Measurements from ENCODE around the gene SLC10A2.

Gene SLC10A2

DNA sequence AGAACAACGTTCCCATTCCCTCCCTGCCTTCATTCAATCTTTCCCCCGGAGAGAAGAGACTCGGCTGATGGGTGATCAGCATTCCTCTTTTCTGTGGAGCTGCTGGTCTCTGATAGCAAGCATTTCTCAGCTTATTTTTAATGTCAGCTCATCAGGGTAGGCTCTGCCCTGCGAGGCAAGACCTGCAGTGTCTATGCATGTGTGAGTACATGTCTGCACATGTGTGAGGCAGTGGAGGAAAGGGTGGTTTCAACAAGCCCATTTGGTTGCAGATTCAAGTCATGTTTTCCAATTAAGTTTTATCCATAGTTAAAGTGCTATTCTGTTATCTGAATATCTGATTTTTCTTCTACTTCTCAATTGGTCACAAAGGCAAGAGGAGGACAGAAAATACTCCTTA lies 19.5 kb downstream of the SLC10A2 start:
- DNase-seq (ENCODE audit: low read depth, low spot score), result no peak

DNA sequence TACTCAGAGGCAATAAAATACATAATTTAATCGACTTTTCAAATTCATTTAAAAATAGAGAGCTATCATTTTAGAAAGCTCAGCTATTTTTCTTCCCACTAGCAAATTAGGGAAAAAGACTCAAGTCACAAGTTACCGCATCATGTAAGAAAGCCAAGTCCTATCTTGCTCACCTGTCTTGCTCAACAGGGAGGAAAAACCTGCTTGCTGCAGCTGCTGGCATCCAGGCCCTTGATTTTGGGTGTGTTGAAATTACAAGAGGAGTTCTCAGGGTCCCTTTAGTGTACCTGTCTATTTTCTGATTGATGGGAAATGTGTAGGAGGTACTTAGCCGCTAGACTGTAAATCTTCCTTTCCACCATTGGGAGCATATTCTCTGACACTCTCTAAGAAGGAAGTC lies 22.2 kb downstream of the SLC10A2 start:
- DNase-seq (ENCODE audit: low read depth, low spot score), result no peak

DNA sequence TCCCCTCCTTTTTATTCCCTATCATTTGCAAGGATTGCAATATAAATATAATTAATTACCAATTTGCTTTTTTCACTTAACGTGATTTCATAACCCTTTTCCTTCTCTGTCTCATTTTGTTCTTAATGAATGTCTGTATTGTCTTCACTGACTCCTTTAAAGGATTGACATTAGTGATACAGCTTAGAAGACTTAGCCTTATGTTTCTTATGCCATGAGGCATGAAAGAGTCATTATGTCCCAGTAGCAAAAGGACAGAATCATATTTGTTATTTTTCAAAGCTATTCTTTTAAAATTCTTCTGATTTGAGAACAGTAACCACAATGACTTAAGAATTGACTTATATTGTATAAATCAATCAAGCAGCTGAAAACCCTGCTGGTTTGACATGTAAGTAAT lies 26.2 kb downstream of the SLC10A2 start:
- no peak for DNase-seq (ENCODE audit: low read depth, low spot score)

DNA sequence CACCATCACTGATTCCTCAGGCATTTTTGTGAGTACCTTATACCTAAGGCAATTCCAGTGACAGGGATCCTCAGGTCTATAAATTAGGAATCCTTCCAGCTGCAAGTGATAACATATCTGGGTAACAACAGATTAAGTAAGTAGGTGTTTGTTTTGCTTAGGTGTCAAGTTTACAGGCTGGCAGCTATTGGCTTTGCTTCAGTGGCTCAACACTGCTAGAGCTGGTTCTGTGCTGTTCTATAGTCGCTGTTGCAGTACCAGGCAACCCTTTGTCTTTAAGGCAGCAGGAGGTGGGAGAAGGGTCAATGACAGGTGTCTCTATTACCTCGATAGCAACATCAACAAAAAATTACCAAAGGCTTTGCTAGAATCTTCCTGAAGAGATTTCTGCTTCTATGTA lies 27.0 kb downstream of the SLC10A2 start:
- DNase-seq (ENCODE audit: low read depth, low spot score), result no peak

DNA sequence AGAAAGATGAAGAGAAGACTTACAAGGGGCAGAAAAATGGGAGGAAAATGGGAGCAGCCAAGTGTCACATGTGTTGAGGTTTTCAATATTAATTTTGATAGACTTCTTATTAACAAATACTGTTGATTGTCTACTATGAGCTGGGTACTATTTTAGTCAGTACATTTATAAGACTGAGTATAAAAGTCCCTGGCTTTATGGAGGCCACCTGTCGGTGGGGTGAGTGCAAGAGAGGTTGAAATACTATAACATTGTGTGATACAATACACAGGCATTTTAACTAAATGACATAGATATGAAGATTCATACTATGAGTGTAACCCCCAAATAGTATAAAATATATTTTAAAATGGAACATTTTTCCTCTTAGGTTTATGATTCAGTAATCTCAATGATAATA lies 29.9 kb downstream of the SLC10A2 start:
- no peak for DNase-seq (ENCODE audit: low read depth, low spot score)

DNA sequence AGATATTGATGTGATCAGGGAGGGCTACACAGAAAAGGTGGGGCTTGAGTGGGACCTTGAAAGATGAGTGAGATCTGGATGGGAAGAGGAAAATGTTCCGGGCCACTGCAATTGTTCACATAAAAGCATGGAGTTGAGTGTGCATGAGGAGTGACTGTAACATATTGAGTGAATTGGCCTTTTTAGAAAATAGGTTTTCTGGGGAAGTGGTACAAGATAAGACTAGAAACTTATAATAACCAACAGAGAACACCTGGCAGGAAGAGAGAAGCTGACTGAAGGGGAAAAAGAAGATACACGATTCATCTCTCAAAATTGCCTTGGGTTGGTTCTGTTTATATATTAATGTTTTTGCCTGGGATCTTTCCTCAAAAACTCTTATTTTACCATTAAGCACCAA lies 32.2 kb downstream of the SLC10A2 start:
- DNase-seq (ENCODE audit: low read depth, low spot score), result no peak

- no peak for DNase-seq (ENCODE audit: low read depth, low spot score)
Observed at GRCh38 chr13:103031332-103031873, 34.8 kb downstream of the SLC10A2 start.

DNA sequence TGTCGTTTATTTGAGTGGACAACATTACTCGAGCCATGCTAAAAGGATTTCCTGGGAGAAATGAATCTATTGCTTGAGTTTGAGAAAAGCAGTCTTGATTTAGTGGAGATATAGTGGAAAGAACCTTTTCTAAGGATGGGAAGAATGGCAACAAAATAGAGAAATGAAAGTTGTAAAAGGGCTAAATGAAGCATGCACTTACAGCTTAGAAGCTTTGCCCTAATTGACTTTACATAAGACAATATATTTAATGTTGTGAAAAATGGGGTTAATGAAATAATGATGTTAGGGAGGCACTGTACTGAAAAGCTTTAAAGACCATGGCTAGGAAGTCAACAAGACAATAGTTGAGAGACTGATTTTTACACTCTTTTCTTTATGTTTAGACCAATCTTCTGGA lies 35.4 kb downstream of the SLC10A2 start:
- DNase-seq (ENCODE audit: low read depth, low spot score), result no peak

DNA sequence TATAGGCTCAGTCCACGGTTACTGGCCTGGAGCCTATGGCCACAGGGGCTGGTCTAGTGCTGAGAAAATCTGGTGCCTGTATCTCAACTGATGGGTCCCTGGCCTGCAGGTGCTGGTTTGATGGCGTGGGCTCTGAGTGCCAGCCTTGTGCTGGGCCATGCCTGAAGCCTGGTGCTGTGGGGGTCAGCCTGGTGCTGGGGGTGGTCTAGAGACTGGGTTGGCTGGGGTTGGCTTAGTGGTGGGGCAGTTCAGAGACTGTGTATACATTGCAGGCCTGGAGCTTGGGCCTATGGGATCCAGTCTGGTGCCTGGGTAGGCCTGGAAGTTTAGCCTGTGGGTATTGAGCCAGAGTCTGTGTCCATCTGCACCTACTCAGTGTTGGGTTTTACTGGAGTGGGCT lies 36.4 kb downstream of the SLC10A2 start:
- no peak for DNase-seq (ENCODE audit: low read depth, low spot score)

GRCh38 chr13:103022336-103022735 lies 43.9 kb downstream of the SLC10A2 start:
- DNase-seq (ENCODE audit: low read depth, low spot score), result no peak

GRCh38 chr13:103018556-103018955 lies 47.7 kb downstream of the SLC10A2 start:
- DNase-seq (ENCODE audit: low read depth, low spot score), result no peak

GRCh38 chr13:103012646-103013045 lies 53.6 kb downstream of the SLC10A2 start:
- DNase-seq (ENCODE audit: low read depth, low spot score), result no peak

DNA sequence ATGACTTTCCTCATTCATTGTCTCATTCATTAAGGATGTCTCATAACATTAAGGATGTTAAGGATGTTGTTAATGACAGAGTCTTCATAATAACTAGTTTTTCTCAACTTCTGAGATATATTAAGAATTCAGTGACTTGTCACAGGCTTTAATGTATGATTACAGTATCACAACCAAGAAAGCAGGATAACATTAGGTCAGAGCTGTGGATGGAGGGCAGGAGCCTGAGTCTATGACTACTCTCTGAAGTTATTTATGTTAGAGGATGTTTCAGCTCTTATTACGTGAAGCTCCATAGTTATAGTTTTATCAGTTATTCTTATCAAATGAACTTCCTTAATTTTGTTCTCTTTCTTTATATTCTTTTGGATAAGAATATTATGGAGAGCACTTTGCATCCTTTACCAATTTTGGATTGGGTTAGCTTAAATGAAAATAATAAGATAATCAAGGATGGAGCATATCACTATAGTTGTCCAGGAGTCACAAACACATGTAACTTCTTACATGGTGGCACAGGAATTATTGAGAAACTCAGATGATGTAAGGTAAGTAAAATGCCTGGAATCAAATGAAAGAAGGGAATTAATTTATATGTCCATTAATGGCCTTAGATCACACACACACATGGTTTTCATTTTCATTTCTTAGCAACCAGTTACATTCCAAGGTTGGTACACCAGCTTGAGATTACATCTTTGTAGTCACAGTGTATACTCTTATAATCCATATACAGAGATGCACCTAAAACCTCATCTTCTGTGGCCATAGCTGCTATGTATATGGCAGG lies 57.0 kb downstream of the SLC10A2 start:
- no peak for DNase-seq (ENCODE audit: low read depth, low spot score)

DNA sequence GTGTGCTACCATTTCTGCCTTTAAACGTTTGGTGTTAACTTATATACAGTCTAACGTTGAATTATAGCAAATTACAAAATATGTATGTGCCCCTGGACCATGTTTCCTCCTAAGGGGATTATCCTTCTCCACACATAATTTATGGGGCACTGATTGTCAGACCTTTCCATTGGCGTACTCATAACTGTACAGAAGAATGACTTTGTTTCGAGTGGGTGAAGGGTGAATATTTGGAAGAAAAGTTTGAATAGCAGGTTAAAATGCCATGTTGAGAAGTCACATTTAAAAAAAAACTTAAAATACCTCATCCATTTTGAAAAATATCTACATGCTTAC lies 58.8 kb downstream of the SLC10A2 start:
- DNase-seq (ENCODE audit: low read depth, low spot score), result no peak

DNA sequence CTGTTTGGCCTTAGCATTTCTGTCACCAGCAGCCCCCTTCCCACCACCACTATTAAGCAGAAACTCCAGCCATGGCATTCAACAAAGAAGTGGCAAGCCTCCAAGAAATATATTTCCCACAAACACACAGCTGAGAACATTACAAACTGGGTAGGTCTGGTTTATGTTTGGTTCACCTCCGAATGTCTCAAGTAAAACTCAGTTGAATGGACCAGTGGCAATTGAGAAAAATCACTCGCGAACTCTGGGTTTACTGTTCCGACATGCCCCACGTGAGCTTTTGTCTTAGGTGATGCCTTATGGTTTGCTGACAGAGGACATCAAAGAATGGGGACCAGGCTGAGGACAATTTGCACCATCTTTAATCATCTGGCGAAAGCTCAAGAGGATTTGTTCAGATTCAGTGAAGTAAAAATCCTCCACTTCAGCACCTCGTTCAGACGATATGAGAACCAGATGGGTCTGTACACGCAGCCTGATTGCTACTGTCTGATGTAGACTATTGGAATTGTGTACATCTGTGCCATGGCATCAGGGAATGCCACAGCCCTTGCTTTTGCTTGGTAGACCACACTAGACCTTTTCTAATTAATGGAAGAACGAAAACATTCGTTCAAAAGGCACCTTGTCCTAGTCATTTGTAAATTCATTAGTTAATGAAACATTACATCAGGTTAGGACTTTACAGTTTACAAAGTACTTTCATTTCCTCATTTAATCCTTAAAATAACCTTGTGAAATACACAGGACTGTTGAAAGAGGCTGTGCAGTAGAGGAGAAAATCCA lies 59.4 kb downstream of the SLC10A2 start:
- DNase-seq (ENCODE audit: low read depth, low spot score), result no peak

DNA sequence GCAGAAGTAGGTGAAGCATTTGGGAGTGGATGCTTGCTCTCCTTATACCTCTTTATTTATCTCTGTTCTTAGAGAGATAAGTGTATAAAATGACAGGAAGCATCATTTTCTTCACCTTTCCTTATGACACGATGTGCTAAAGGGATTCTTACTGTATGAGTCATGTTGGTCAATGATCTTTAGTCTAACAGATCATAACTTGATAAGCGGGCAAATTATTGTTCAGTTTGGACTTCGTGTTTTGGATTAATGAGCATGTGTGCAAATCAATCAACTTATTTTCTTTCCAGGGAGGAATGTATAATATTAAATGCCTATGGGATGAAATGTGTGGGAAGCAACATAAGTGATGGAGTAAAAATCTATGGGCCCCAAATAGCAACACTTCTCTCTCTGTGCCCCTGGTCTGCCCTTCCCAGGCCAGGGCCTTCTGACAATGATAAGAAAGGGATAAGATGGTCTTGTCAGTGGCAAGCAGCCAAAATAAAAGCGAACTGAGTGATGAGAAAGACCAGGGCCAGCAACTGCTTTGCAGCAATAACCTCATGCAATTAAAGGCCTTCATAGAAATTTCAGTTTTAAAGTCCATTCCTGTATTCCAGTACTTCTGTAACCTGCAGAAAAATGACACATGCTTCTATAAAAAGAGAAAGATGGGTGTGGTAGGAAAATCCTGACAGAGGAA lies 61.4 kb downstream of the SLC10A2 start:
- no peak for DNase-seq (ENCODE audit: low read depth, low spot score)

DNA sequence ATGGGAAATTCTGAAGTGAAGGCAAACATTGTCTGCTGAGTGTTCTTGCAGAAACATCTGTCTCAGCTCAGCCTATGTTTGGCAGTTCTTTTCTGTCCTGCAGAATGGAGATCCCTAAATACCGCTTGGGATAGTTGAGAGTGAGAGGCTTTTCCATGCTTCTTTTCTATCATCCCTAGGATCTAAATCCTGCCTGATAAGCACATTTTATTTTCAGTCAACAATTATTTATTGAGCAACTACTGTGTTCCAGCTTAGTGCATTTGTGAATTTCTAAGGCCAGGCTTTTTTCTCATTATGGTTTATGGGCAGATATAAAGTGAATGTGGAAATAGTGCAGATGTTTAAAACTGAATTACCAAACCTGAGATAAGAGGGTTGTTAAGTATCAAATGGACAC lies 62.6 kb downstream of the SLC10A2 start:
- DNase-seq (ENCODE audit: low read depth, low spot score), result no peak

GRCh38 chr13:103002279-103002678 lies 63.9 kb downstream of the SLC10A2 start:
- no peak for DNase-seq (ENCODE audit: low read depth, low spot score)

DNA sequence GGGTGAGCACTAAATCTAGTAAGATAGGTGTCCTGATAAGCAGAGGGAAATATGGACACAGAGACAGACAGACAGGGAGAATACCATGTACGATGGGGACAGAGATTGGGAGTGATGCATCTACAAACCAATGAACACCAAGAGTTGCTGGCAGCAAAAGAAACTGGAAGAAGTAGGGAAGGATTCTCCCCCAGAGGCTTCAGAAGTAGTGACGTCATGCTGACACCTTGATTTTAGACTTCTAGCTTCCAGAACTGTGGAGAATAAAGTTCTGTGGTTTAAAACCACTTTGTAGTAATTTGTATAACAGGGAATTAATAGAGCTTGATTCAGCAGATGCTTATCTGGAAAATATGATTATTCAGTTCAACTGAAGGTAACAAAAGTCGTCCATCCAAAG lies 66.1 kb downstream of the SLC10A2 start:
- no peak for DNase-seq (ENCODE audit: low read depth, low spot score)

DNA sequence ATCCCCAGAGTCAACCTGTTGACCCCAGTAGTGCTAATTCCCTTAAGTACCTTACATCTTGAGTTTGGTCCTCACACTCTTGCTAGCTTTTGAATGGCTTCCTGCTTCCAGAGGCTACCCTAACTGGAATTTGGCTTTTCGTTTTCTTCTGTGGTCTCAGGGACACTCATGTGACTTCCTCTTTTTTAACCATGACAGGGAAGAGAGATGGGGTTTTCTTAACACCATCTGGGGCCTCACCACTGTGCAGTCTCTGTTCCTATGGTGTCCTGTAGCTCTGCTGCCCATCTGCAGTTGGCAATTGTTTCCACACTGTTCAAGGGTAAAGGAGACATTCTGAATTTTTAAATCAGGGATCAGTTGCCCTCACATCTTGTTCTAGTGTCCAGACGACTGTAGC lies 66.7 kb downstream of the SLC10A2 start:
- no peak for DNase-seq (ENCODE audit: low read depth, low spot score)
